Measurements from ENCODE around the gene LCN1.

The LCN1 gene

DNA sequence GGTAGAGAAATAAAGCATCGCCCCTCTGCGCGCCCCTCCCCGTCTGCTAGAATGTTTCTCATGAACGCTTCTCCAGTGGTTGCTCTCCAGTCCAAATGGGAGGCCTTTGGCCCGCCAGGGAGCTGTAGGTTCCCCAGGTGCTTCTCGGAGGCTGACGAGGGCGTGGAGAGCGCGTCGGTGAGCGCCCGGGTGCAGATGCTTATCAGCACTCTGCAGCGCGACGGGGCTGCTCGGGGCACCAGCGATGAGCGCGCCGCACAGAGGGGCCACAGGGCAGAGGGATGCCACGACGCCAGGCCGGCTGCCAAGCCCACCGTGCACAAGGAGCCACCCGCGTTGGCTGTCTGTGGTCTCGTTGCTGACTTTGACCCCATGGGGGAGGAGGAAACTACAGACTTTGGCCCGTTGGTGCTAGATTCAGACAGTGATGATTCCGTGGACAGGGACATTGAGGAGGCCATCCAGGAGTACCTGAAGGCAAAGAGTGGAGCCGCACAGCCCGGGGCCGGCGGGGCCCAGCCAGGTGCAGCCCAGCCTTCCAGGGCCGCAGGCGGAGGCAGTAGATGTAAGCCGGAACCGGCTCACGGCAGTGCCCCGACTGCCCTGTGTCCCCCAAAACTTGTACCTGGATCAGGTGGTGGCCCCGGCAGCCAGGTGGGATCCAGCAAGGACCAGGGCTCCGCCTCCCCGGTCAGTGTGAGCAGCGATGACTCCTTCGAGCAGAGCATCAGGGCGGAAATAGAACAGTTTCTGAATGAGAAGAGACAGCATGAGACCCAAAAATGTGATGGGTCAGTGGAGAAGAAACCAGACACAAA, 36.6 kb upstream of the LCN1 start:
- Mint-ChIP-seq H3K27ac (no peak overlapping the region), H3K27me3 (peaks cover 39% of the 10 kb centered on the region), H3K4me3 (no peak overlapping the region), H3K36me3 (no peaks in the 10 kb centered on the region), H3K9me3 (no peaks in the 10 kb centered on the region), H3K4me1 (no peaks in the 10 kb centered on the region)
- CTCF ChIA-PET = interaction anchor here (1.3 kb wide), 1 partner anchor 21 kb away, joined by 3 read pairs; no protein-coding TSS in a partner anchor
- DNase-seq = no peak

DNA sequence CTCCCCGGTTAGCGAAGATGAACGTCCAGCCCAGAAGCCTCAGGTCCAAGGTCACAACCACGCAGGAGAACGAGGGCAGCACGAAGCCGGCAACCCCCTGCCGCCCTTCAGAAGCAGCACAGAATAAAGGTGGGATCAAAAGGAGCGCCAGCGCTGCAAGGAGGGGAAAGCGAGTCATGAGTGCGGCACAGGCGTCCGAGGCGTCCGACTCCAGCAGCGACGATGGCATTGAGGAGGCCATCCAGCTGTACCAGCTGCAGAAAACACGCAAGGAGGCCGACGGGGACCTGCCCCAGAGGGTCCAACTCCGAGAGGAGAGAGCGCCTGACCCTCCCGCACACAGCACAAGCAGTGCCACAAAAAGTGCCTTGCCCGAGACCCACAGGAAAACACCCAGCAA, 35.9 kb upstream of the LCN1 start:
- peaks cover 37% of the 10 kb centered on the region for H3K27me3 Mint-ChIP-seq
- no peaks in the 10 kb centered on the region for H3K4me1 Mint-ChIP-seq
- CTCF ChIA-PET = no interaction called here
- H3K9me3 Mint-ChIP-seq = no peaks in the 10 kb centered on the region
- no peak for DNase-seq
- H3K36me3 Mint-ChIP-seq = no peaks in the 10 kb centered on the region
- no peak overlapping the region for H3K4me3 Mint-ChIP-seq
- H3K27ac Mint-ChIP-seq = no peak overlapping the region

DNA sequence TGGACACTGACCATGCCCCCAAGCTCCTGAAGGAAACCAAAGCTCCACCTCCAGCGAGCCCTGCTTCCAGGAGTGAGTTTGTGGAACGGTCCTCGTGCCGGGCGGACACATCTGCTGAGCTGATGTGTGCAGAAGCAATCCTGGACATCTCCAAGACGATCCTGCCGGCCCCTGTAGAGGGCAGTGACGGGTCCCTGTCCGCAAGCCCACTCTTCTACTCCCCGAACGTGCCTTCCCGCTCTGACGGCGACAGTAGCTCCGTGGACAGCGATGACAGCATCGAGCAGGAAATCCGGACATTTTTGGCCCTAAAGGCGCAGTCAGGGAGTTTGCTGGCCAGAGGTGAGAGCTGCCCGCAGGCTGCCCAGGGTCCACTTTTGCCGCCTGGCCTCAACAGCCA, 35.4 kb upstream of the LCN1 start:
- Mint-ChIP-seq H3K4me3 (no peak overlapping the region), H3K27ac (no peak overlapping the region), H3K9me3 (no peaks in the 10 kb centered on the region), H3K27me3 (peaks cover 32% of the 10 kb centered on the region), H3K36me3 (no peaks in the 10 kb centered on the region), H3K4me1 (no peaks in the 10 kb centered on the region)
- peak; percentile 3 for DNase-seq
- CTCF ChIA-PET = no interaction called here

DNA sequence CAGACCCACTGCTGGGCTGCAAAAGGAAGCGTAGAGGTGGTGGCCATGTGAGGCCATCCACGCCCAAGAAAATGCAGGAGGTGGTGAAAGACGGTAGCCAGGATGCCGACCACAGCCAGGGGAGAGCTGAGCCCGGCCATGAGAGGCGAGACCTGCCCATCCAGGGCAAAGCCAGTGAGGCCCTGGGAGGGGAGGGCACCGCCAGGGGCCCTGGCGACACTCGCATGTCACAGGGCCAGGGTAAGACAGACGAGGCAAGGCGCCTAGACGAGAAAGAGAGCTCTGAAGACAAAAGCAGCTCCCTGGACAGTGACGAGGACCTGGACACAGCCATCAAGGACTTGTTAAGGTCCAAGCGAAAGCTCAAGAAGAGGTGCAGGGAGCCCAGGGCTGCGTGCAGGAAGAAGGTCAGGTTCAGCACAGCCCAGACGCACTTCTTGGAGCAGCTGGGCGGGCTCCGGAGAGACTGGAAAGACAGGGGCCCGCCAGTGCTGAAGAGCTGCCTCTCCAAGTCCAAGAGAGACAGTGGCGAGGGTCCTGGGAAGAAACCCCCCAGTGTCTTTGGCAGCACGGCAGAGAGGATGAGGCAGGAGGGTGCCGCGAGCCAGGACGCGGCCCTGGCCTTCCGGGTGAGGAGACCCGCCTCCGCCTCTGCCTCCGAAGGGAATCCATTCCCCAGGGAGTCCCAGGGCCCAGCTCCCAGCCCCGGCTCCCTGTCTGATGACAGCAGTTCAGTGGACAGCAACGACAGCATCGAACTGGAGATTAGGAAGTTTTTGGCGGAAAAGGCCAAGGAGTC, 34.8 kb upstream of the LCN1 start:
- Mint-ChIP-seq H3K4me1 (no peaks in the 10 kb centered on the region), H3K27ac (no peak overlapping the region), H3K4me3 (no peak overlapping the region), H3K36me3 (no peaks in the 10 kb centered on the region), H3K9me3 (no peaks in the 10 kb centered on the region), H3K27me3 (peaks cover 30% of the 10 kb centered on the region)
- DNase-seq = peak; percentile 17
- CTCF ChIA-PET = no interaction called here

DNA sequence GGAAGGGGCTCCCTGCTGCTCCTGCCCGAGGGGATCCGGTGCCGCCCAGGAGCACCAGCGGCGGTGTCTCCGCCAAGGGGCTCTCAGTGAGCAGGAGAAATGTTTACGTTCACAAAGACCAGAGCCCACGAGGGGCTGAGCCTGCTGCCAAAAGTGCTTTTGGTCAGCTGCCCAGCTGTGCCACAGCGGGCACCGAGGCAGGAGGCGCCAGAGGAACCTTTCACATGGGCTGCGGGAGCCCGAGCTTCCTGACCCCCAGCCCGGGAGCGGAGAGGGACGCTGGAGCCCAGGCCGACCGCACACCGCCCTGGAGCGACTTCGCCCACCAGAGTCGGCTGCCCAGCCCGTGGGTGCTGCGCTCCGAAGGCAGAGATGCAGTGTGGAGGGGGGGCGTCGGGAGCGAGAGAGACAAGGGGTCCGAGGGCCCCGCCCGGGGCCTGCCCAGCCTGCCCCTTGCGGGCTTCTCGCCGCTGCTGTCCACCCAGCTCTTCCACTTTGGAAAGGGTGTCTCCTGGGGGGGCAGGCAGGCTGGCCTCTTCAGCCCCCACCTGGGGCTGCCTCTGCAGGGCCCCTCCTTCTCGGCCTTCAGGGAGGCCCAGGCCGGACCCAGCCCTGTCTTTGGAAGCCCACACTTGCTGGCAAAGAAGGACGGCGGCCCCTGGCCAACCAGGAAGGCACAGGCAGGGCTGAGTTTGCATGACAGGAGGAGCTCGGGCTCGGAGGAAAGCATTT, 33.8 kb upstream of the LCN1 start:
- H3K27me3 Mint-ChIP-seq = peaks cover 20% of the 10 kb centered on the region
- no peaks in the 10 kb centered on the region for H3K36me3 Mint-ChIP-seq
- CTCF ChIA-PET = no interaction called here
- no peak overlapping the region for H3K27ac Mint-ChIP-seq
- H3K4me3 Mint-ChIP-seq = no peak overlapping the region
- peak; percentile 12 for DNase-seq
- no peaks in the 10 kb centered on the region for H3K4me1 Mint-ChIP-seq
- H3K9me3 Mint-ChIP-seq = no peaks in the 10 kb centered on the region

DNA sequence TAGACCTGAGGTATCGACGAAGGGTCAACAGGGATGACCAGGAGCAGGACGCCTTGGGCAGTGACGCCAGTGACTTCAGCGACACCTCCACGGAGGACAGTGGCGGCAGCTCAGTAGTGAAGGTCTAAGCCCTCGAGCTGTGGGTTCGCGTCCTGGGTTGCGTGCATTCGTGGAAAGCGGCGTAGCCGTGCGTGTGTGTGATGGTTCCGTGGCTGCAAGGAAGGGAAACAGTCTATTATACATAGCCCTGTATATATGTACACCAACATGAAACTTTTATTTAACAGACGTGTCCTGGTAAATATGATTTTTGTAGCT, 33.3 kb upstream of the LCN1 start:
- Mint-ChIP-seq H3K36me3 (no peaks in the 10 kb centered on the region), H3K9me3 (no peaks in the 10 kb centered on the region), H3K27me3 (peaks cover 15% of the 10 kb centered on the region), H3K4me1 (no peaks in the 10 kb centered on the region), H3K27ac (no peak overlapping the region), H3K4me3 (no peak overlapping the region)
- CTCF ChIA-PET = no interaction called here
- no peak for DNase-seq

DNA sequence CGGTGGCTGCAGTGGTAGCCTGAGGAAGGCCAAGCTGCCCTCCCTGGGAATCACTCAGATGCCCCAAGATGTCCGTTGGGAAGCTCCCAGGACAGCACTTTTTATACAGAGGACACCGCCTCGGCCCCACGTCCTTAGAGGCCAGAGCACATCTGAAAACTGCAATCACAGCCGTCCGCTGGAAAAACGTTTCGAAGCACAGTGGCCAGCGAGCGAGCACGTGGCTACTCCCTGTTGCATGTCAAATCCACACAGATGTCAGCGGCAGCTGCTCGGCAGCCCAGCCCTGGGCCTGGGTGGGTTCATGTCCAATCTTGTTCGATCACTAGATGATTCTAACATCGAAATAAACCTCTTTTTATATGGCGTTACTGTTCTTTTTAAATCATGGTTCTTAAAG, 32.7 kb upstream of the LCN1 start:
- Mint-ChIP-seq H3K4me1 (no peaks in the 10 kb centered on the region), H3K9me3 (no peaks in the 10 kb centered on the region), H3K27ac (no peak overlapping the region), H3K27me3 (peaks cover 9% of the 10 kb centered on the region), H3K36me3 (no peaks in the 10 kb centered on the region), H3K4me3 (no peak overlapping the region)
- DNase-seq = peak; percentile 12
- CTCF ChIA-PET = no interaction called here

DNA sequence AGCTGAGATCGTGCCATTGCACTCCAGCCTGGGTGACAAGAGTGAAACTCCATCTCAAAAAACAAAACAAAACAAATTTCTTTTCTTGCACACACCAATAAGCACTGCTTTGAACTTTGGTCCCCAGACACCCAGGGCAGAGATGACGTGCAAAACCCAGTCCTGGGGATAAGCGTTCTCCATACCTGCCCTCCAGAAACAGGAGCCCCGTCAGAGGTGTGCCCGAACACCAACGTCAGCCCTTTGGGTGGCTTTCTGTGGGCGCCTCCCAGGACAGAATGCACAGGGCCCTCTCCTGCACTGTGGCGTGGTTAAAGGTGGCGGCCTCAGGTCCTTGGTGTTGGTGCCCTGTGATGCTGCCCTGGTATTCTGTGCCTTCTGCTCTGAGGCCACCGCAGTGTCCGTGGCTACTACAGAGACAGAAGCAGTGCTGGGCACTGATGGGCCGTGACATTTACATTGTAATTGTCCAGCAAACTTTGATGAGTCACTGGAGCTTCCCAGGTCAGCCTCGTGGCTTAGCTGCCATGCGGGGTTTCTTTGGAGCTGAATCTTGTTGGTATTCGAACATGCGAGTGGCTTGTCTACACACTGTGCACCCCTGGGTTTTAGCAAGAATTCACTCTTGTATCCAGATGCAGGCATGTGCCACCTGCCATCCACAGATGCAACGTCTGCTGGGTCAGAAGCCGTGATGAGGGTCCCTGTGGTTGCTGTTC, 31.9 kb upstream of the LCN1 start:
- no peaks in the 10 kb centered on the region for H3K9me3 Mint-ChIP-seq
- DNase-seq = peak; percentile 8
- H3K27me3 Mint-ChIP-seq = peaks cover 4% of the 10 kb centered on the region
- CTCF ChIA-PET = interaction anchor here (1.0 kb wide), 1 partner anchor 15 kb away, joined by 3 read pairs; no protein-coding TSS in a partner anchor
- H3K4me1 Mint-ChIP-seq = no peaks in the 10 kb centered on the region
- H3K36me3 Mint-ChIP-seq = no peaks in the 10 kb centered on the region
- H3K27ac Mint-ChIP-seq = no peak overlapping the region
- no peak overlapping the region for H3K4me3 Mint-ChIP-seq

DNA sequence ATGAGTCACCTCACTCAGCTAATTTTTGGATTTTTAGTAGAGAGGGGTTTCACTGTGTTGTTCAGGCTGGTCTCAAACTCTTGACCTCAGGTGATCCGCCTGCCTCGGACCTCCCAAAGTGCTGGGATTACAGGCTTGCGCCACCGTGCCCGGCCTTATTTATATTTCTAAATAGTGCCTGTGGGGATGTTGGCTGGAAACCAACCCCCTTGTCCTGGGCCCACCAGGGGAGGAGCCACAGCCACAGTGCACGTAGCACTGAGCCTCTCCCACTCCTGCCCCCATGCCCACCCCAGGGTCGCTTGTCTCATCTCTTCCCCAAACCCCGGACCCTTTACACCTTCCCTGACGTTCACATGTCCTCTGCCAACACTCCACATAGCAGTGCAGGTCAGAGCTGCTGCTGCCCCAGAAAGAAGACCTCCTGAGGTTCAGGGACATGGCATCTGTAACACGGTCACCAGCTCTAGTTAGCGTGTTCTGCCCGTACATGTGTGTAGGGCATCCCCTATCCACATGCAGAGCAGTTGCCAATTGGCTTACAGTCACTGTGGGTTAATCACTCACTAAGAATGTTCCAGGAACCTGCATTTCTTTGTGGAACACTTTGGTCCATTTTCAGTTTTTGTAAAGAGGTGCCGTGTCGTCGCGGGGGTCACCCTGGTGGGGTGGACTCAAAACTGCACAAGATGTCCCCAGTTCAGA, 30.9 kb upstream of the LCN1 start:
- peak; percentile 18 for DNase-seq
- CTCF ChIA-PET = interaction anchor here (0.5 to 1.0 kb wide), 2 partner anchors 14 kb away, joined by 3 read pairs; no protein-coding TSS in a partner anchor
- Mint-ChIP-seq H3K27me3 (peaks cover 8% of the 10 kb centered on the region), H3K36me3 (no peaks in the 10 kb centered on the region), H3K4me3 (no peak overlapping the region), H3K27ac (no peak overlapping the region), H3K9me3 (no peaks in the 10 kb centered on the region), H3K4me1 (no peaks in the 10 kb centered on the region)

DNA sequence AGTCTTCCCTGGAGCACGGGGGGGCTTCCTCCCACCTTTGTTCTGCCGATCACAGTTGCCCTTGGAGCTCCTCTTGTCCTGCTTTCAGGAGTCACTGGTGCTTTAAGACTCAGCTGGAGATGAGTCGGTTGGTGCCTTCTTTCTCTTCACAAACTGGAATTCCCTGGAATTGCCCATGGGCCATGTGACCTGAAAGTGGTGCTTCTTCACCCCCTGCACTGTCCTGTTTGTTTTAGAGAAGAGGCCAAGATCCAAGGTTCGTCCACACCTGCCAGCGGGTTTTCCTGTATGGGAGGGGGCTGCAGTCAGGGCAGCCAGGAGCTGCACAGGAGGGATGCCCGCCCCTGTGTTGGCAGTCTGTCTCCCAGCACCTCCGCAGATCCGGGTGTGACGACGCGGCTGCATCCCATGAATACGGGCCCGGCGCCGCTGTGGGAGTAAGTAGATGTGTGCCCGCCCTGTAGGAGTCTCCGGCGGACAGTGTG, 30.2 kb upstream of the LCN1 start:
- Mint-ChIP-seq H3K27me3 (peaks cover 8% of the 10 kb centered on the region), H3K4me3 (no peak overlapping the region), H3K4me1 (no peaks in the 10 kb centered on the region), H3K36me3 (no peaks in the 10 kb centered on the region), H3K9me3 (no peaks in the 10 kb centered on the region), H3K27ac (no peak overlapping the region)
- DNase-seq = peak; percentile 13
- CTCF ChIA-PET = interaction anchor here (0.5 kb wide), 1 partner anchor 14 kb away, joined by 3 read pairs; no protein-coding TSS in a partner anchor

DNA sequence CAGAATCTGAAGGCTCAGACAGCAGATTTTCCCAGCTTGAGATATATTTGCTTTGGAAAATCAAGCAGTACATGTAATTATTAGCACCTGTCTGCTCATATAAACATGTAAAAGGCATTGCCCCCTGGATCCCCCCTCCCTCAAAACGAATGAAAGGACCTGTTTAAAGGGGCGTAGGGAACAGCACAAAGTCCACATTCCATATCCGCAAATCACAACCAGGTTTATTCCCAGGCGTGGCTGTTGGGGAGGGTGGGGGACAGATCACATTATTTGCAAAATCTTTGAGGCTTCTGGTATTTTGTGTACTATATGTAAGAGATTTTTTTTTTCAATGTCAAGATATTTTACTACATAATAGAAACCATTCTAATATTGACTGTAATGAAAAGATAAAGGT, 29.5 kb upstream of the LCN1 start:
- H3K27ac Mint-ChIP-seq = no peak overlapping the region
- no peak for DNase-seq
- H3K27me3 Mint-ChIP-seq = peaks cover 8% of the 10 kb centered on the region
- CTCF ChIA-PET = no interaction called here
- H3K36me3 Mint-ChIP-seq = no peaks in the 10 kb centered on the region
- H3K4me3 Mint-ChIP-seq = no peak overlapping the region
- no peaks in the 10 kb centered on the region for H3K4me1 Mint-ChIP-seq
- H3K9me3 Mint-ChIP-seq = no peaks in the 10 kb centered on the region

DNA sequence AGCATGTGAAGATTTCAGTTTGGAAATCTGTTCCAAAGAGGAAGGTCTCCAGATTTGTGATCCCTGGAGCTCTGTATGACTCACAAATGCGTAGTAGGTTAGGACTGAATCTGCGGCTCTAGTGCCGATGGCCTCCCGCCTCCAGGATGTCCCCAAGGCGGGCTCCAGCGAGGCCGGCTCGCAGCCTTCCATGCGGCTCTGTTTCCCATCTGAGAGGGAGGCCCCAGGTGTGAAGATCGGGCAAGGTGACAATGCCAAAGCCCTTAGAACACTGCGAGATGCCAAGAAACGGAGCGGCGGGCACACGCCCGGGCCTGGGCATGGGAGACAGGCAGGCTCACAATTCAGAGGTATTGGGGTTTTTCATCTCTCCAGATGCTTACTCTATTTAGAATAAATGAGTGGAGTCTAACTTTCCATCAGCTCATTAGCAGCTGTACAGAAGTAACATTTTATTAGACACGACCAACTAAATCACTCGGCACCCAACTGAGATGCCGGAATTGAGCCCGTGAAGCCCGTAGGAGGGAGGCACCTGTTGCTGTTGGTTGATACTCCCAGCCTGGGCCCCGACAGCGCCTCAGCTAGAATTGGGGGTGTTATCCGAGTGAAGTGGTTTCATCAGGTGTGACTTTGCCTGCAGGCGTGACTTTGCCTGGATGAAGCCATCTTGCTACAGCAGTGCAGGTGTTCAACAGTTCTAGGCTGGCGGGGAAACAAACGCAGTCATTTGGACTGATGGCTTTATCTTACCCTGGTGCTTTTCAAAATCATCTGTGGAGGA, 28.2 kb upstream of the LCN1 start:
- Mint-ChIP-seq H3K36me3 (no peaks in the 10 kb centered on the region), H3K27ac (no peak overlapping the region), H3K27me3 (peaks cover 10% of the 10 kb centered on the region), H3K9me3 (no peaks in the 10 kb centered on the region), H3K4me1 (no peaks in the 10 kb centered on the region), H3K4me3 (no peak overlapping the region)
- DNase-seq = peak; percentile 8
- CTCF ChIA-PET = interaction anchor here (2.3 kb wide), 1 partner anchor 12 kb away, joined by 11 read pairs; no protein-coding TSS in a partner anchor
